Breast epithelium (tissue), 3 donors: Measurements from ENCODE around the gene DIP2A.
"Not testable (repeated sequence)": the region's sequence is repeated elsewhere in the genome, so short reads cannot be mapped to it uniquely, and the experiment has no call there.

Experiments
- POLR2A ChIP-seq: fragments of 450-650 bp; IDR thresholded peaks from one replicate; pipeline ENCODE4 v1.6.1; 2016; ENCODE audit warnings: antibody characterized with exemption, mild to moderate bottlenecking, moderate library complexity
- POLR2AphosphoS5 ChIP-seq, 3 donors: sonication (generic); formaldehyde crosslinking; IDR thresholded peaks; one replicate each; pipeline ENCODE4 v1.6.1; 2017; ENCODE audit warnings: antibody characterized with exemption in 3 of 3

- not testable (repeated sequence) for TF ChIP-seq POLR2AphosphoS5 (IDR thresholded peaks at IDR 0.05); POLR2A
Measured at GRCh38 chr21:46579394-46579793, 120.7 kb downstream of the DIP2A start.
